ENCODE results near the gene SLC25A1.

SLC25A1 gene

GRCh38 chr22:19201869-19202798, 23.6 kb upstream of the SLC25A1 start:
- in situ Hi-C loops (cut with MboI; ENCODE audit: low sequenced_read_pairs, unreplicated experiment), result no loop called here
- TF ChIP-seq, protein P1, sequence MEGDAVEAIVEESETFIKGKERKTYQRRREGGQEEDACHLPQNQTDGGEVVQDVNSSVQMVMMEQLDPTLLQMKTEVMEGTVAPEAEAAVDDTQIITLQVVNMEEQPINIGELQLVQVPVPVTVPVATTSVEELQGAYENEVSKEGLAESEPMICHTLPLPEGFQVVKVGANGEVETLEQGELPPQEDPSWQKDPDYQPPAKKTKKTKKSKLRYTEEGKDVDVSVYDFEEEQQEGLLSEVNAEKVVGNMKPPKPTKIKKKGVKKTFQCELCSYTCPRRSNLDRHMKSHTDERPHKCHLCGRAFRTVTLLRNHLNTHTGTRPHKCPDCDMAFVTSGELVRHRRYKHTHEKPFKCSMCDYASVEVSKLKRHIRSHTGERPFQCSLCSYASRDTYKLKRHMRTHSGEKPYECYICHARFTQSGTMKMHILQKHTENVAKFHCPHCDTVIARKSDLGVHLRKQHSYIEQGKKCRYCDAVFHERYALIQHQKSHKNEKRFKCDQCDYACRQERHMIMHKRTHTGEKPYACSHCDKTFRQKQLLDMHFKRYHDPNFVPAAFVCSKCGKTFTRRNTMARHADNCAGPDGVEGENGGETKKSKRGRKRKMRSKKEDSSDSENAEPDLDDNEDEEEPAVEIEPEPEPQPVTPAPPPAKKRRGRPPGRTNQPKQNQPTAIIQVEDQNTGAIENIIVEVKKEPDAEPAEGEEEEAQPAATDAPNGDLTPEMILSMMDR (IDR thresholded peaks at IDR 0.05; ENCODE audit: borderline replicate concordance, control extremely low read depth, extremely low read depth, insufficient read depth, missing control alignments), result no peak
- no peak for DNase-seq (ENCODE audit: low spot score)

GRCh38 chr22:19201130-19201868, 22.8 kb upstream of the SLC25A1 start:
- no peak for DNase-seq (ENCODE audit: low spot score)
- TF ChIP-seq, protein P1 (IDR thresholded peaks at IDR 0.05; ENCODE audit: borderline replicate concordance, control extremely low read depth, extremely low read depth, insufficient read depth, missing control alignments), result no peak
- in situ Hi-C loops (cut with MboI; ENCODE audit: low sequenced_read_pairs, unreplicated experiment), result no loop called here

- TF ChIP-seq, protein P1 (IDR thresholded peaks at IDR 0.05; ENCODE audit: borderline replicate concordance, control extremely low read depth, extremely low read depth, insufficient read depth, missing control alignments), result no peak
- no peak for DNase-seq (ENCODE audit: low spot score)
- in situ Hi-C loops (cut with MboI; ENCODE audit: low sequenced_read_pairs, unreplicated experiment), result no loop called here
Measured at GRCh38 chr22:19199479-19199878, 20.9 kb upstream of the SLC25A1 start.

- no peak for DNase-seq (ENCODE audit: low spot score)
- in situ Hi-C loops (cut with MboI; ENCODE audit: low sequenced_read_pairs, unreplicated experiment), result no loop called here
- TF ChIP-seq, protein P1 (IDR thresholded peaks at IDR 0.05; ENCODE audit: borderline replicate concordance, control extremely low read depth, extremely low read depth, insufficient read depth, missing control alignments), result no peak
Measured at GRCh38 chr22:19197997-19198865, 19.7 kb upstream of the SLC25A1 start.

DNA sequence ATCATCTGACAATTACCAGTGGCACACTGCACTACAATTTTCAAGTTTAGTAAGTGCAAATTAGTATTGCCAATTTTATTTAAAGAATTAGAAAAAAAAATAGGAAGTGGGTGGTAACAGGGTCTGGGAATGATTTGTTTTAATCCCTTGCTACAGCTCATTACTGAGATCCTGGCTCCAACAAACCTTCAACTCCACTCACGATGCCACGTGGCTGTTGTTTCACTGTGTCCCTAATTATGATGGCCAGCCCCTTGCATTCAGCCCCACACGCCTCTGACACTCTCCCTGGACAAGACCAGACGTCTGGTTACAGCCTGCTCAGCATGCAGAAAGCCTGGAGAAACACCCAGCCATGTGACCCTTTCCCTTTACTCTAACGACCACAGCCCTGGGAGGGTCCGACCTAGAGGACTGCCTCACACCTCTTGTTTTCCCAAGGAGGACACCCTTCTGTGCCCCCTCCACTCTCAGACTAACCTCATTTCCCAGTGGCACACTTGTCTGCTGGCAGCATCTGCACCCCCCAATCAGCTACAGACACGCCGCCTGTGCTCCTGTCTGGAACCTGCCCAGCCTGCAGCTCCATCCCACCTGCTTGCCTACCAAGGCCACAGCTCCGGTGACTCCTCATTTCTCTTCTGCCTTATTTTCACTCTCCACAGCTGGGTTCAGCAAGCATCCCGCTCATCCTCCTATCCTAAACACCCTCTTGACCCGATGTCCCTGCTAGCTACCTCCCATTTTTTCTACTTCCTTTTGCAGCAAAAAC, 18.5 kb upstream of the SLC25A1 start:
- in situ Hi-C loops (cut with MboI; ENCODE audit: low sequenced_read_pairs, unreplicated experiment), result no loop called here
- DNase-seq (ENCODE audit: low spot score), result no peak
- TF ChIP-seq, protein P1 (IDR thresholded peaks at IDR 0.05; ENCODE audit: borderline replicate concordance, control extremely low read depth, extremely low read depth, insufficient read depth, missing control alignments), result no peak

Measured in GM13976 (cell line).